ENCODE measurements around the gene PPCS.

GRCh38 chr1:42504535-42505128 lies 48.3 kb downstream of the PPCS start:
- TF ChIP-seq CTCF (IDR thresholded peaks at IDR 0.05; ENCODE audit: low read length) (0 out of 2 replicates have a peak, but pooled peaks have one; percentile 6), EZH2 (optimal IDR thresholded peaks at IDR 0.05; ENCODE audit: low read depth, low read length) (no peak)
